IPS-18c (cell line): ENCODE measurements around the gene HDAC4.

ENCODE experiments used
- H3K4me3 ChIP-seq: 2 replicates; pipeline ENCODE4 v1.7.0; 2013; ENCODE audit warnings: low read depth, mild to moderate bottlenecking, low read length, moderate library complexity; ENCODE audit not compliant: insufficient read depth
- H3K9me3 ChIP-seq: one replicate; pipeline ENCODE4 v1.6.1; 2013; ENCODE audit warnings: mild to moderate bottlenecking, low read length, moderate library complexity; ENCODE audit not compliant: control insufficient read depth, insufficient read depth

Gene HDAC4

GRCh38 chr2:239292959-239293774 lies 107.7 kb downstream of the HDAC4 start:
- H3K9me3 ChIP-seq, result no peaks in the 10 kb centered on the region
- no peak overlapping the region for H3K4me3 ChIP-seq

GRCh38 chr2:239292531-239292930 lies 108.3 kb downstream of the HDAC4 start:
- Histone ChIP-seq H3K9me3 (no peaks in the 10 kb centered on the region), H3K4me3 (no peak overlapping the region)

- H3K9me3 ChIP-seq, result no peaks in the 10 kb centered on the region
Measured at GRCh38 chr2:239291475-239292350, 109.1 kb downstream of the HDAC4 start.

GRCh38 chr2:239290618-239291474 lies 110.0 kb downstream of the HDAC4 start:
- Histone ChIP-seq H3K9me3 (no peaks in the 10 kb centered on the region), H3K4me3 (no peak overlapping the region)

More at GRCh38 chr2:239291475-239292350, 109.1 kb downstream of the HDAC4 start:
- no peak overlapping the region; the same call in 1 of the 2 replicates for H3K4me3 ChIP-seq

- no peak overlapping the region for H3K4me3 ChIP-seq
- no peaks in the 10 kb centered on the region for H3K9me3 ChIP-seq
Measured at GRCh38 chr2:239289545-239289944, 111.3 kb downstream of the HDAC4 start.

- no peaks in the 10 kb centered on the region for H3K9me3 ChIP-seq
- H3K4me3 ChIP-seq, result no peak overlapping the region
Measured at GRCh38 chr2:239288951-239289511, 111.8 kb downstream of the HDAC4 start.

GRCh38 chr2:239288237-239288636 lies 112.6 kb downstream of the HDAC4 start:
- H3K9me3 ChIP-seq, result no peaks in the 10 kb centered on the region
- no peak overlapping the region for H3K4me3 ChIP-seq

GRCh38 chr2:239287461-239287860 lies 113.4 kb downstream of the HDAC4 start:
- H3K9me3 ChIP-seq, result no peaks in the 10 kb centered on the region
- no peak overlapping the region for H3K4me3 ChIP-seq

GRCh38 chr2:239286901-239287300 lies 113.9 kb downstream of the HDAC4 start:
- no peak overlapping the region for H3K4me3 ChIP-seq
- no peaks in the 10 kb centered on the region for H3K9me3 ChIP-seq

GRCh38 chr2:239285932-239286230 lies 114.9 kb downstream of the HDAC4 start:
- H3K4me3 ChIP-seq, result no peak overlapping the region
- H3K9me3 ChIP-seq, result no peaks in the 10 kb centered on the region

- H3K4me3 ChIP-seq, result no peak overlapping the region
- no peaks in the 10 kb centered on the region for H3K9me3 ChIP-seq
Measured at GRCh38 chr2:239285071-239285931, 115.5 kb downstream of the HDAC4 start.

- Histone ChIP-seq H3K9me3 (no peaks in the 10 kb centered on the region), H3K4me3 (no peak overlapping the region)
Measured at GRCh38 chr2:239283961-239284795, 116.6 kb downstream of the HDAC4 start.

GRCh38 chr2:239283288-239283945 lies 117.4 kb downstream of the HDAC4 start:
- Histone ChIP-seq H3K9me3 (no peaks in the 10 kb centered on the region), H3K4me3 (no peak overlapping the region)

- Histone ChIP-seq H3K9me3 (no peaks in the 10 kb centered on the region), H3K4me3 (no peak overlapping the region)
Measured at GRCh38 chr2:239282448-239283287, 118.2 kb downstream of the HDAC4 start.
